ENCODE data around the gene MAVS.
"Not testable (repeated sequence)": the region's sequence is repeated elsewhere in the genome, so short reads cannot be mapped to it uniquely, and the experiment has no call there.

MAVS gene

GRCh38 chr20:3874194-3874844 lies 27.7 kb downstream of the MAVS start:
- H3K36me3 ChIP-seq (ENCODE audit: insufficient read depth, low read length) = no peaks in the 10 kb centered on the region; the same call in 1 of the 2 replicates

GRCh38 chr20:3875378-3875974 lies 28.8 kb downstream of the MAVS start:
- Histone ChIP-seq H3K36me3 (ENCODE audit: insufficient read depth, low read length) (no peaks in the 10 kb centered on the region; the same call in 1 of the 2 replicates), H3K9me3 (ENCODE audit: control insufficient read depth, insufficient read depth, low read length) (no peaks in the 10 kb centered on the region), H3K9ac (ENCODE audit: low read depth, low read length) (no peak overlapping the region), H3K4me1 (ENCODE audit: insufficient read depth, low read length) (no peaks in the 10 kb centered on the region)

More at GRCh38 chr20:3874194-3874844, 27.7 kb downstream of the MAVS start:
- Histone ChIP-seq H3K4me1 (ENCODE audit: insufficient read depth, low read length) (peaks cover 3% of the 10 kb centered on the region; the same call in 1 of the 2 replicates), H3K9ac (ENCODE audit: low read depth, low read length) (no peak overlapping the region), H3K9me3 (ENCODE audit: control insufficient read depth, insufficient read depth, low read length) (no peaks in the 10 kb centered on the region)

GRCh38 chr20:3876000-3876399 lies 29.4 kb downstream of the MAVS start:
- Histone ChIP-seq H3K9ac (ENCODE audit: low read depth, low read length) (no peak overlapping the region), H3K9me3 (ENCODE audit: control insufficient read depth, insufficient read depth, low read length) (no peaks in the 10 kb centered on the region), H3K4me1 (ENCODE audit: insufficient read depth, low read length) (no peaks in the 10 kb centered on the region), H3K36me3 (ENCODE audit: insufficient read depth, low read length) (no peaks in the 10 kb centered on the region; the same call in 1 of the 2 replicates)

- Histone ChIP-seq H3K9me3 (ENCODE audit: control insufficient read depth, insufficient read depth, low read length) (no peaks in the 10 kb centered on the region), H3K36me3 (ENCODE audit: insufficient read depth, low read length) (no peaks in the 10 kb centered on the region; the same call in 1 of the 2 replicates), H3K9ac (ENCODE audit: low read depth, low read length) (no peak overlapping the region), H3K4me1 (ENCODE audit: insufficient read depth, low read length) (no peaks in the 10 kb centered on the region)
These were observed 30.0 kb downstream of the MAVS start for GRCh38 chr20:3876676-3877075.

GRCh38 chr20:3878921-3879274 lies 32.3 kb downstream of the MAVS start:
- H3K36me3 ChIP-seq (ENCODE audit: insufficient read depth, low read length); H3K9ac ChIP-seq (ENCODE audit: low read depth, low read length); H3K4me1 ChIP-seq (ENCODE audit: insufficient read depth, low read length); H3K9me3 ChIP-seq (ENCODE audit: control insufficient read depth, insufficient read depth, low read length): not testable (repeated sequence)

- Histone ChIP-seq H3K9me3 (ENCODE audit: control insufficient read depth, insufficient read depth, low read length) (no peaks in the 10 kb centered on the region), H3K36me3 (ENCODE audit: insufficient read depth, low read length) (no peaks in the 10 kb centered on the region), H3K4me1 (ENCODE audit: insufficient read depth, low read length) (peaks cover 4% of the 10 kb centered on the region; the same call in 1 of the 2 replicates), H3K9ac (ENCODE audit: low read depth, low read length) (no peak overlapping the region)
These were observed 39.1 kb downstream of the MAVS start for GRCh38 chr20:3885715-3886114.

- Histone ChIP-seq H3K9ac (ENCODE audit: low read depth, low read length) (peak overlapping the region; percentile 98), H3K36me3 (ENCODE audit: insufficient read depth, low read length) (peaks cover 7% of the 10 kb centered on the region; the same call in 1 of the 2 replicates), H3K4me1 (ENCODE audit: insufficient read depth, low read length) (peaks cover 20% of the 10 kb centered on the region), H3K9me3 (ENCODE audit: control insufficient read depth, insufficient read depth, low read length) (no peaks in the 10 kb centered on the region)
These were observed 41.4 kb downstream of the MAVS start for GRCh38 chr20:3887876-3888620.

- Histone ChIP-seq H3K9ac (ENCODE audit: low read depth, low read length) (peak within 1 kb of the TSS; percentile 98), H3K9me3 (ENCODE audit: control insufficient read depth, insufficient read depth, low read length) (no peaks in the 10 kb centered on the region), H3K4me1 (ENCODE audit: insufficient read depth, low read length) (peaks cover 27% of the 10 kb centered on the region), H3K36me3 (ENCODE audit: insufficient read depth, low read length) (peaks cover 7% of the 10 kb centered on the region; the same call in 1 of the 2 replicates)
These were observed 42.2 kb downstream of the MAVS start, which contains the start of gene PANK2 for GRCh38 chr20:3888622-3889488. TSS of gene PANK2 (plus strand) at chr20:3889387.

GRCh38 chr20:3889489-3890397 lies 43.1 kb downstream of the MAVS start:
- H3K9me3 ChIP-seq (ENCODE audit: control insufficient read depth, insufficient read depth, low read length) = no peaks in the 10 kb centered on the region
- peaks cover 27% of the 10 kb centered on the region for H3K4me1 ChIP-seq (ENCODE audit: insufficient read depth, low read length)
- peak overlapping the region; percentile 98 for H3K9ac ChIP-seq (ENCODE audit: low read depth, low read length)
- peaks cover 7% of the 10 kb centered on the region; the same call in 1 of the 2 replicates for H3K36me3 ChIP-seq (ENCODE audit: insufficient read depth, low read length)

GRCh38 chr20:3890398-3890751 lies 43.7 kb downstream of the MAVS start:
- no peaks in the 10 kb centered on the region for H3K9me3 ChIP-seq (ENCODE audit: control insufficient read depth, insufficient read depth, low read length)
- H3K4me1 ChIP-seq (ENCODE audit: insufficient read depth, low read length) = peaks cover 27% of the 10 kb centered on the region

GRCh38 chr20:3890999-3891929 lies 44.6 kb downstream of the MAVS start:
- Histone ChIP-seq H3K36me3 (ENCODE audit: insufficient read depth, low read length) (peaks cover 7% of the 10 kb centered on the region; the same call in 1 of the 2 replicates), H3K9me3 (ENCODE audit: control insufficient read depth, insufficient read depth, low read length) (no peaks in the 10 kb centered on the region), H3K9ac (ENCODE audit: low read depth, low read length) (peak overlapping the region; percentile 98), H3K4me1 (ENCODE audit: insufficient read depth, low read length) (peaks cover 27% of the 10 kb centered on the region)

More at GRCh38 chr20:3890398-3890751, 43.7 kb downstream of the MAVS start:
- Histone ChIP-seq H3K9ac (ENCODE audit: low read depth, low read length) (peak overlapping the region; percentile 98), H3K36me3 (ENCODE audit: insufficient read depth, low read length) (peaks cover 7% of the 10 kb centered on the region; the same call in 1 of the 2 replicates)

GRCh38 chr20:3894796-3895195 lies 48.2 kb downstream of the MAVS start:
- Histone ChIP-seq H3K9me3 (ENCODE audit: control insufficient read depth, insufficient read depth, low read length) (no peaks in the 10 kb centered on the region), H3K4me1 (ENCODE audit: insufficient read depth, low read length) (peaks cover 28% of the 10 kb centered on the region), H3K36me3 (ENCODE audit: insufficient read depth, low read length) (peaks cover 7% of the 10 kb centered on the region; the same call in 1 of the 2 replicates), H3K9ac (ENCODE audit: low read depth, low read length) (no peak overlapping the region)

All from ES-I3 (cell line).